Measurements from ENCODE around the gene IL1B. TPM values are rescaled to one million over a fixed set of nuclear protein-coding genes. Genes with fewer than 3 reads are reported as not detected.

Gene IL1B
- total RNA-seq, 1 donor from 2014 or later, result not detected

GRCh38 chr2:112817082-112817689 lies 19.4 kb downstream of the IL1B start:
- DNase-seq (ENCODE audit: low read depth), result no peak
- H3K4me3 ChIP-seq (ENCODE audit: low read depth, low read length), result no peak overlapping the region
- no peak for TF ChIP-seq CTCF (conservative IDR thresholded peaks at IDR 0.05; ENCODE audit: low read depth, low read length)

GRCh38 chr2:112814278-112814677 lies 22.3 kb downstream of the IL1B start:
- no peak overlapping the region for H3K4me3 ChIP-seq (ENCODE audit: low read depth, low read length)
- no peak for DNase-seq (ENCODE audit: low read depth)
- no peak for TF ChIP-seq CTCF (conservative IDR thresholded peaks at IDR 0.05; ENCODE audit: low read depth, low read length)

GRCh38 chr2:112813280-112813966 lies 23.2 kb downstream of the IL1B start:
- no peak overlapping the region for H3K4me3 ChIP-seq (ENCODE audit: low read depth, low read length)
- TF ChIP-seq CTCF (conservative IDR thresholded peaks at IDR 0.05; ENCODE audit: low read depth, low read length), result no peak
- no peak for DNase-seq (ENCODE audit: low read depth)

- no peak for DNase-seq (ENCODE audit: low read depth)
- TF ChIP-seq CTCF (conservative IDR thresholded peaks at IDR 0.05; ENCODE audit: low read depth, low read length), result no peak
- H3K4me3 ChIP-seq (ENCODE audit: low read depth, low read length), result no peak overlapping the region
Observed at GRCh38 chr2:112812318-112813267, 24.0 kb downstream of the IL1B start.

- H3K4me3 ChIP-seq (ENCODE audit: low read depth, low read length), result no peak overlapping the region
- peak; percentile 80 for DNase-seq (ENCODE audit: low read depth)
- TF ChIP-seq CTCF (conservative IDR thresholded peaks at IDR 0.05; ENCODE audit: low read depth, low read length), result no peak
Observed at GRCh38 chr2:112811841-112812306, 24.7 kb downstream of the IL1B start.

GRCh38 chr2:112811276-112811831 lies 25.2 kb downstream of the IL1B start:
- TF ChIP-seq CTCF (conservative IDR thresholded peaks at IDR 0.05; ENCODE audit: low read depth, low read length), result no peak
- H3K4me3 ChIP-seq (ENCODE audit: low read depth, low read length), result no peak overlapping the region
- no peak for DNase-seq (ENCODE audit: low read depth)

Data from epithelial cell of proximal tubule (primary cell).